OCI-LY1 (cell line): ENCODE results near the gene HMCN2.

Source experiments
- H2AFZ ChIP-seq: fragments of 200-600 bp; sonication (generic), shearing (Covaris generic); 2 replicates; pipeline ENCODE4 v1.6.0; 2014; ENCODE audit warnings: antibody characterized with exemption, mild to moderate bottlenecking, low read length
- H3F3A ChIP-seq: fragments of 200-600 bp; sonication (generic), shearing (Covaris generic); 2 replicates; pipeline ENCODE4 v1.6.0; 2014; ENCODE audit warnings: mild to moderate bottlenecking, antibody characterized with exemption, low read length, moderate library complexity; ENCODE audit not compliant: insufficient read depth
- H3K27ac ChIP-seq: fragments of 200-600 bp; sonication (generic); 2 replicates; pipeline ENCODE4 v1.5.1; 2014; ENCODE audit warnings: low read length, mixed run types, mild to moderate bottlenecking, low read depth; ENCODE audit not compliant: poor library complexity, severe bottlenecking
- H3K27me3 ChIP-seq: fragments of 200-600 bp; sonication (generic); 2 replicates; pipeline ENCODE4 v1.6.0; 2014; ENCODE audit warnings: antibody characterized with exemption, mild to moderate bottlenecking, low read length, moderate library complexity; ENCODE audit not compliant: insufficient read depth
- H3K36me3 ChIP-seq: fragments of 200-600 bp; sonication (generic); 2 replicates; pipeline ENCODE4 v1.6.1; 2014; ENCODE audit warnings: mild to moderate bottlenecking, antibody characterized with exemption, low read length, moderate library complexity, mixed read lengths; ENCODE audit not compliant: insufficient read depth
- H3K4me1 ChIP-seq: fragments of 200-600 bp; sonication (generic); 2 replicates; pipeline ENCODE4 v1.5.1; 2014; ENCODE audit warnings: mild to moderate bottlenecking, low read length, moderate library complexity; ENCODE audit not compliant: insufficient read depth, severe bottlenecking
- H3K4me2 ChIP-seq: fragments of 200-600 bp; sonication (generic), shearing (Covaris generic); 2 replicates; pipeline ENCODE4 v1.6.1; 2014; ENCODE audit warnings: low read length
- H3K4me3 ChIP-seq: fragments of 200-600 bp; sonication (generic); 2 replicates; pipeline ENCODE4 v1.5.1; 2014; ENCODE audit warnings: low read length, low read depth, mild to moderate bottlenecking, mixed read lengths; ENCODE audit not compliant: poor library complexity, severe bottlenecking
- H3K79me2 ChIP-seq: fragments of 200-600 bp; shearing (Covaris generic); 2 replicates; pipeline ENCODE4 v1.6.1; 2016; ENCODE audit warnings: mixed run types, low read length, mixed read lengths; ENCODE audit not compliant: insufficient read depth
- H3K9ac ChIP-seq: fragments of 200-600 bp; sonication (generic), shearing (Covaris generic); 2 replicates; pipeline ENCODE4 v1.6.1; 2014; ENCODE audit warnings: mild to moderate bottlenecking, low read length, mixed read lengths
- H3K9me2 ChIP-seq: fragments of 200-600 bp; sonication (generic), shearing (Covaris generic); 2 replicates; pipeline ENCODE4 v1.6.1; 2014; ENCODE audit warnings: low read depth, mild to moderate bottlenecking, low read length, mixed read lengths
- H3K9me3 ChIP-seq: fragments of 200-600 bp; shearing (Covaris generic); 2 replicates; pipeline ENCODE4 v1.6.1; 2014; ENCODE audit warnings: low read length, mixed read lengths
- H4K20me1 ChIP-seq: fragments of 200-600 bp; sonication (generic), shearing (Covaris generic); 2 replicates; pipeline ENCODE4 v1.6.0; 2016; ENCODE audit warnings: mild to moderate bottlenecking, low read length; ENCODE audit not compliant: insufficient read depth
- CTCF ChIP-seq: fragments of 200-600 bp; sonication (generic), shearing (Covaris generic); IDR thresholded peaks from 2 replicates; pipeline ENCODE4 v1.5.1; 2017; ENCODE audit warnings: mild to moderate bottlenecking, antibody characterized with exemption, low read length, moderate library complexity, mixed read lengths
- EZH2 ChIP-seq: fragments of 200-600 bp; sonication (generic), shearing (Covaris generic); IDR thresholded peaks from 2 replicates; pipeline ENCODE4 v1.8.0; 2017; ENCODE audit warnings: borderline replicate concordance, mixed run types, mild to moderate bottlenecking, antibody characterized with exemption, low read length, moderate library complexity, mixed read lengths

The HMCN2 gene

DNA sequence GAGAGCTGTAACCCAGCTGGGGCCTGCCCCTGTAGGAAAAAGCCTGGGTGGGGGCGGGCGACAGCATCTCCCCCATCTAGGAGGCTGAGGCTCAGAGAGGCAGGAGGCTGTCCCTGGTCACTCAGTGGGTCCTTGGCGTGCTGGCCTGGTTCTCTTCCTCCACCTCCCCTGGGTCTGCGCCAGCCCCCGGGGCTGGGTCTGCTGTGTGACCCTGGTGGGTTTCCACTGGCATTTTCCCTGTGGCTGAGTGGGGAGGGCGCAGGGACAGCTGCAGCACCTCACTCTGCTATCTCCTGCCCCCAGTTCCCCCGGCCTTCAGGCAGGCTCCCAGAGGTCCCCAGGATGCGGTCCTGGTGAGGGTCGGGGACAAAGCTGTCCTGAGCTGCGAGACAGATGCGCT lies 119.7 kb downstream of the HMCN2 start:
- Histone ChIP-seq H3K4me3 (no peak overlapping the region), H2AFZ (no peak overlapping the region), H3F3A (no peaks in the 10 kb centered on the region), H3K79me2 (no peaks in the 10 kb centered on the region), H4K20me1 (no peaks in the 10 kb centered on the region), H3K27me3 (no peaks in the 10 kb centered on the region), H3K36me3 (no peaks in the 10 kb centered on the region), H3K9ac (no peak overlapping the region), H3K9me3 (no peaks in the 10 kb centered on the region), H3K4me2 (no peak overlapping the region), H3K9me2 (no peaks in the 10 kb centered on the region), H3K4me1 (no peaks in the 10 kb centered on the region), H3K27ac (no peak overlapping the region)
- TF ChIP-seq EZH2: no peak
- TF ChIP-seq CTCF: no peak

DNA sequence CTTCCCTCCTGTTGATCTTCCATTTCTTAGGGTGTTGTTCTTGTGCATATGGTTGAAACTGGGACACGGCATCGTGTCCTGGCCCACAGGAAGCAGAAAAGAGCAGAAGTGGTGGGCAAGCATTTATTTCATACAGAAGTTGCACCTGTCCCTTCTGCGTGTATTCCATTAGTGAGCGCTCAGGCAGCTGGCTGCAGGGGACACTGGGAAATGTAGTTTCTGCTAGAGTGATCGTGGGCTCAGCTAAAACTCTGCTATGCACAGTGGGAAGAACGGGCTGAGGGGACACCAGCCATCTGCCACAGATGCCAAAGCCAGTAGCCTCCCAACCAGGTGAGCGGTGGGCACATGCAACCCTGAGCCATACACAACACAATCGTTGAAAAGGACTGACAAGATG lies 121.8 kb downstream of the HMCN2 start:
- no peak overlapping the region for H3K4me3 ChIP-seq

DNA sequence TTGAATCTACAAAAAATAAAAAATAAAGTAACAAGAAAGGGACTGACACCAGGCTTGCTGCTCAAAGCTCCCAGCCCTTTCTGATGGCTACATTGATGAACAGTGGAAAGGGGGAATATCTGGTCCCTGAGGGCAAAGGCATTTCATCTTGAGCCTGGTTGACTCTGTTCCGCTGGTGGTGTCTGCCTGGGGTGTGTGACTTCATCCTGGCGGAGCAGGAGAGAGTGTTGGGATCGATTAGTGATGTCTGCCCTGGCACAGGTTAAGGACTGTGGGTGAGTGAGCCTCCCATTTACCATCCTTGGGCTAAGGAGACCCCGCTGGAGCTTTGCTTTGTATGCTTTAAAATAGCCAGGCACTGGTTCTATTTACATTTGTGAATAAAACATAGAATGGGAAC lies 122.3 kb downstream of the HMCN2 start:
- TF ChIP-seq EZH2 (no peak), CTCF (no peak)
- no peak overlapping the region for H3K4me2 ChIP-seq
- no peak overlapping the region for H3K4me3 ChIP-seq
- no peaks in the 10 kb centered on the region for H3K4me1 ChIP-seq
- no peak overlapping the region for H3K27ac ChIP-seq
- H4K20me1 ChIP-seq: no peaks in the 10 kb centered on the region
- H2AFZ ChIP-seq: no peak overlapping the region
- no peaks in the 10 kb centered on the region for H3K9me2 ChIP-seq
- no peaks in the 10 kb centered on the region for H3K9me3 ChIP-seq
- H3K79me2 ChIP-seq: no peaks in the 10 kb centered on the region
- H3K27me3 ChIP-seq: no peaks in the 10 kb centered on the region
- H3F3A ChIP-seq: no peaks in the 10 kb centered on the region
- H3K36me3 ChIP-seq: no peaks in the 10 kb centered on the region
- no peak overlapping the region for H3K9ac ChIP-seq

More for the DNA sequence above, 121.8 kb downstream of the HMCN2 start:
- Histone ChIP-seq H3K4me1 (no peaks in the 10 kb centered on the region), H3K9me2 (no peaks in the 10 kb centered on the region), H3K4me2 (no peak overlapping the region), H3K27ac (no peak overlapping the region), H3K27me3 (no peaks in the 10 kb centered on the region), H3K9me3 (no peaks in the 10 kb centered on the region), H3K36me3 (no peaks in the 10 kb centered on the region), H3F3A (no peaks in the 10 kb centered on the region), H2AFZ (no peak overlapping the region), H3K79me2 (no peaks in the 10 kb centered on the region), H4K20me1 (no peaks in the 10 kb centered on the region), H3K9ac (no peak overlapping the region)
- TF ChIP-seq CTCF: no peak
- no peak for TF ChIP-seq EZH2
